CD4-positive, alpha-beta T cell treated with Interferon gamma for 1 hour (primary cell): ENCODE data around the gene RP2.
A peak's percentile ranks its signal among the peaks of the same experiment; 100 is the strongest.

Source experiments
- DNase-seq: peaks from one replicate; pipeline ENCODE4 v3.0.0-alpha.2; 2020

Gene RP2

DNA sequence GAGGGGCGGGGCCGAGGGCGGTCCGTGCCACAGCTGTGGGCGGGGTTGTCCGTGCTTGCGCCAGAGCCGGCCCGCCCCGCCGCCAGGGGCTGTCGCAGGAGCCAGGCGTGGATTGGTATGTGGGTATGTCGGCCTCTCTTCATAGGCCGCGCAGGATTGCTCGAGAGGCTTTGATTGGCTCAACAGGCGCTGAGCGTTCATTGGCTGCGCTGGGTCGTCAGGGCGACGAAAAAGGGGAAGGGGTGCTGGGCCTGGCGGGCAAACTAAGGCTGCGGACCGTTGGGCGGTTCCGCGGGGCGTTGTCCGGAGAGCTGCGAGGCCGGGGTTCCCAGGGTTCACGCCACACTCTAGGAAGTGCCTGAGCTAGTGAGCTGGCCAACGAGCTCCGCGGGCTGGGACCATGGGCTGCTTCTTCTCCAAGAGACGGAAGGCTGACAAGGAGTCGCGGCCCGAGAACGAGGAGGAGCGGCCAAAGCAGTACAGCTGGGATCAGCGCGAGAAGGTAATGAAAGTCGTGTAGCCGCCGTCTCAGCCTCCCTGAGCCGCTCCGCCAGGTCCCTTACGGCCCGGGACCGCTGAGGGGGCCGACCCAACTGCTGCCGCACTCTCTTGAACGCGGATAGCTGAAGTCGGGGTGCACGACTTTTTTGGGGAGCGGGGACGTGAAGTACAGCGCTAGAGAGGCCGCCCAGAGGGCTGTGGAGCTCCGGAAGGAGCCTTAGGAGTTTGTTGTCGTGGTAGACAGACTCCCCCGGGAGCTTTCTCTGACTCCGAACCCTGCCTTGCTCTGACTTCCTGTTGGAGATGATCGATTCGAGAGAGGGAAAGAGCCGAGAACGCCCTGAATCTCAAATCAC, at the start of gene RP2:
TSS of gene RP2 (plus strand) at position 343 of the 857 bp plus-strand sequence. CDS start at position 401, 58 bp downstream.
- peak; percentile 91 for DNase-seq

DNA sequence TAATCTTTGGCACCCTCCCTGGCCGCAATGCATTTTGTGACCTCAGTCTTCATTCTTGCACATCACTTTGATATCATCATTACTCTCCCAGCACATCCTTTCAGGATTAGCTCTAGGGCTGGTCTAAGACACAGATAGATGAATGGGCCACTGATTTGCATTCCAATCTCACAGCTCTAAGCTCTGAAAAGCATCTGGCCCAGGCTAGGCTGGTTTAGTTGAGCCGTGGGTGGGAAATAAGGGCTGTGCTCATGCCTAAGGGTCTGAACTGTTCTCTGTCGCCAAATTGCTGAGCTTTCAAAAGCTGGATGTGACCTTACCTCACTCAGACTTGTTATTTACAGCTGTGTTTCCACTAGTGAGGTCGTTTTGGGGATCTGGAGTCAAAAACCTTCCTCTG, 47.9 kb upstream of the RP2 start:
- DNase-seq: no peak

DNA sequence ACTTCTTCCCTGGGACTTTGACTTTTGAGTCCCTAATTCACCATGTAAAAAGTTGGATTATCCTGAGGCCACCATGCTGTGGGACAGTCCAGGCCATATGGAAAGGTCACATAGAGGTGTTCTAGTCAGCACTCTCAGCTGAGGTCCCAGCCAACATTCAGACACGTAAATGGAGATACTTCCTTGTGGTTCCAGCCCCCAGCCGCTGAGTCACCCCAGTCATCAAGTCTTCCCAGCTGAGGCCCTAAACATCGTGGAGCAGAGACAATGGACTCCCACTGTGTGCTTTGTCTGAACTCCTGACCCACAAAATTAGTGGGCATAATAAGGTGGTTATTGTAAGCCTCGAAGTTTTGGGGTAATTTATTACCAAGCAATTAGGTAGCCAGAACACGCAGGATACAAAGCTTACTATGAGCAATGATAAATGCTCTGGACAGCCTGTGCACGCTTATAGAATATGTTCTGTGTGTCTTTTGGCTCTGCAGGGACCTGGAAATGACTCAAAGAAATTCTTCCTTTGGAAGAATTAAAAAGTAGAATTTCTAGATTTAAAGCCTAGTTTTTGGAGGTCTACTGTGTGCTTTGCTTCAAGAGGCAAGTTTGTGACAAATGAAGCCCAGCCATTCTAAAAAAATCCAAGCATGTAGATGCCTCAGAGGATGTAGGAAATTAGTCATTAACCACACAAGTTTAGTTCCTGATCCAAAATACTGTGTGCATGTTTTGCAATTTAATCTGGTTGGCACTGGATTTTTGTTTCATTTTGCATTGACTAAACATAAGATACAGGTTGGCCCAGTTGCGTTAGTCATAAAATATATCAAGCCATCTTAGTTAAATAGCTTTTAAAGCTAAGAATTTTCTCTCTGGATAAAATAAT, 44.7 kb upstream of the RP2 start:
- peak; percentile 17 for DNase-seq

DNA sequence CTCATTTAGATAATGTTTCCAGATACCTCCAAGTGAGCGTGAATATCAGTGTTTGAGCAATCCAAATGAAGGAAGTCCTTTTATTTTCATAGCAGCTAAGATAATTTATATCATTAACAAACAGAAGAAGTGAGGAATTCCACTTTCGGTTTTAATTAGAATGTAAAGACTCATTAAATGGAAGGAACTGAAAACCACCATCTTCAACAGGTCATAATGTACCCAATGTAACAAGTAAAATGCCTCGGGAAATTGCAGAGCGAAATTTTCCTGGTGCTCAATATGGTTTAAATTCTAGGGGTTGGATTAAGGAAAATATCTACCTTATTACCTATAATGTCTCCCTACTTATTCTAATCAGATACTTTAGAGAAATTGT, 44.0 kb upstream of the RP2 start:
- DNase-seq: no peak

DNA sequence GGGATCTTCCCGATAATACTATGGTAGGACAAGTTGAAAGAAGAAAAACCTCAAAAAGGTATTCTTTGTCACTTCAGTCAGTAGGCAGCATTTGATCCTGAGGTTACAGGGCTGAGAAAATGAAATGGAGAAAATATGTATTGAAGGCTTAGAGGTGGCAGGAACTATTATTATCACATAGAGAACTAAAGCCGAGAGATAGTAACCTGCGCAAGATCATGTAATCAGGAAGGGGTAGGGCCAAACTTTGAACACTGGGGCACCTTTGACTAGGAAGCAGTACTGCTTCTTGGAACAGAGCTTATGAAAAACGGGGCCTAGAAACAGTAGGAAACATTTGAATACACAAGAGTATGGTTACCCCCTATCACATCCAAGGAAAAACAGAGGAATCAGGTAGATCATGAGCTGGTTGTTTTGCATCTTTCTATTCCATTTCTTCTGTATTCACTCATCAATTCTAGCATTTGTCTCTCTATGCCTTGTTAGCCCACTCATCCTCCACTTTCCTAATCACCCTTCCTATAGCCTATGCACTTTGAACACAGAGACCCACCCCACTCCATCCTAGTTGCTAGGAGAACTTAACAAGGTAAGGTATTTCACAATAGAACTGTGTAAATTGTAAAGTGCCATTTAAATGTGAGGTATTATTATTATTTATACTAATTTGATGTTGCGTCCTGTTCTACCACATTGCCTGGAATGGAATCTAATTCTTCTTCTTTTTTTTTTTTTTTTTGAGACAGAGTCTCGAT, 43.3 kb upstream of the RP2 start:
- no peak for DNase-seq

DNA sequence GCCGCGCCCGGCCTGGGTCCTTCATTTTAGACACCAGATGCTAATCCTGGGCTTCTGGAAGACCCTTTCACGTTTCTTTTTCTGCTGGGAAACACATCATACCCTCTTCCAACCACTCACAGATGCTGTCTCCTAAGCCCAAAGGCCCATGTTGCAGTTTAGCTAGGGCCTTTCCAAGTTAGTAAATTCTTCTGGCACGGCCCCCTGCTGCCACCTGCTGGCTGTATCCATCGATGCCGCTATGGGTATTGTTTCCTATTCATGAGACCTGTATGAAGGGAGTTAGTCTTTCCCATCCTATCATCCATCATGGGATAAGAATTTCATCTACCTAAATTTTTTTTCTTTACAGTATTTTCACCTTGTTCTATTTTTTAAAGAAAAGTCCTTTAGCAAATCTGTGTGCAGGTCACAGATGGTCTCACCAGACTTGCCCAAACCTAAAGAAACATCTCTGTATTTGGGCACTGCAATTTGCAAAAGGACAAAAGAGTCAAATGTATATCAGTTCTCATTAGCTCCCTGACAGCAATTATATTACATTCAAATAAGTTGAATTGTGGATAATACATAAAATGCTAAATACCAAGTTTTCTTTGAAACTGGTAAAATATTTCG, 40.2 kb upstream of the RP2 start:
- peak; percentile 60 for DNase-seq

DNA sequence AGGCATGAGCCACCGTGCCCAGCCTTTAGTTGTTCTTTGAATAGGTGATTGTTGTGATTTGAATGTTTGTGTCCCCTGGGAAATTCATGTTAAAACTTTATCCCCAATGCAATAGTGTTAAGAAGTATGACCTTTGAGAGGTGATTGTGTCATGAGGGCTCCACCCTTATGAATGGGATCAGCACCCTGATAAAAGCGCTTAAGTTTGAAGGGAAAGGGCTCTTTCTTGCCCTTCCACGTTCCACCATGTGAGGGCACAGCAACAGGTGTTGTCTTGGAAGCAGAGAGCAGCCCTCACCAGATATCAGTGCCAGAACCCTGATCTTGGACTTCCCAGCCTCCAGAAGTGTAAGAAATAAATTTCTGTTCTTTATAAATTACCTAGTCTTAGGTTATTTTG, 33.7 kb upstream of the RP2 start:
- DNase-seq: no peak

DNA sequence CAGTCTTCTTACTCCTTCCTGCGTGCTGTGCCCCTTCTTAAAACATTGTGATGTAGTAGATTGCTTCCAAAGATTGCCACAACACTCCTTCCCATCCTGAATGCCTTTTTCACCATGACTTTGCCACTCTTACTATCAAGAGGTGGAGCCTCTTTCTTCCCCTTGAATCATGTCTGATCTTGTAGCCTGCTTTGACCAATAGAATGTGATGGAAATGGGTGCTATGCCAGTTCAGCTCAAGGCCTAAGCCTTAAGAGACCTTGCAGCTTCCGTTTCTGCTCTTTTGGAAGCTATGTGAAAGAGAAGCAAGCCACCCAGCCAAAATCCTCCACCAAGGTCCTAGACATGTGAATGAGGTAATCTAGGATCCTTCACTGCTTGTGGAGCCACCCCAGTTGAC, 31.6 kb upstream of the RP2 start:
- no peak for DNase-seq

DNA sequence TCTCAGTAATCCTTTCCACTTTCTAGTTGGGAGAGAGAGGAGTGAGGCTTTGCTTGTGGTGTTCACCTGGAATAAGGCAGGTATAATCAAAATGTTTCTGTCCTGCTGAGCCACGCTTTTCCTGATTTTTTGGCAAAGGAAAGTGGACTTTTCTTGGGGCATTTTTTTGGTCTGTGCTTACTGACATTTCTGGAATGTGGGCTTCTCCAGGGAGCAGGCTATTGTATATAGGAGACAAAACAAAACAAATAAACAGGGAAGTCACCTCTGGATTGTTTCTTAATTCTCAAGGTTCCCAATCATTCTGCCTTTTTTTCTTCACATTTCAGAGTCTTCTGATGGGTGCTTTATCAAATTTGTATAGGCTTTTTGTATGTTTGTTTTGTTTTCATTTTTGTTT, 25.7 kb upstream of the RP2 start:
- no peak for DNase-seq

DNA sequence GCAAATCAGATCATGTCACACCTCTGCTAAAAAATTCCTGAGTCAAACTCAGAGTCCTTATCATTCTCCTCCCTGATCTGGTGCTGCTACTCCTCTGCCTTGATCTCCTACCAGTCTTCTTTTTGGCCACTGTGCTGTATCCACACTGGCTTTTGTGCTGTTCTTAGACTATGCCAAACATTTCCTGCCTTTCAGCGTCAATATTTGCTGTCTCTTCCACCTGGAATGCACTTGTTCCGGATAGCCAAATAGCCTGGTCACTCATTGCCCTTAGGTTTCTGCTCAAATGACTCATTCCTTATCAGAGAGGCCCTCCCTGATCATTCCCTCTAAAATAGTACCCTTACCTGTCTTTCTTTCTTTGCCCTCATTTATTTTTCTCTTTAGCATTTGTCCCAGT, 24.4 kb upstream of the RP2 start:
- DNase-seq: no peak

DNA sequence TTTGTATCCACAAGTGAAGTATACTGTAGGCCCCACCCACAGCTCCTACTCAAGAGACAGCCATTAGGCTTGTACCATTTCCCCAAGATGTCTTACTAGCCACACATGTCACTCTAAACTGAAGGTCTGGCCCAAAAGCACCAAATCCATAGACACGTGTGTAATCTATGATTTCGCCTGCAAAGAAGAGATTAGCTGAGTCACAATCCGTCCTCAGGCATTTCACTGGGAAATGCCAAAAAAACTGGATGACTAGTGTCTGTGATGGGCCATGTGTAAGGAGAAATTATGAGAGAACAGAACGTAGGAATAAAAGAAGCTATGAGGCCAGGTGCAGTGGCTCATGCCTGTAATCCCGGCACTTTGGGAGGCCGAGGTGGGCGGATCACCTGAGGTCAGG, 21.9 kb upstream of the RP2 start:
- no peak for DNase-seq

DNA sequence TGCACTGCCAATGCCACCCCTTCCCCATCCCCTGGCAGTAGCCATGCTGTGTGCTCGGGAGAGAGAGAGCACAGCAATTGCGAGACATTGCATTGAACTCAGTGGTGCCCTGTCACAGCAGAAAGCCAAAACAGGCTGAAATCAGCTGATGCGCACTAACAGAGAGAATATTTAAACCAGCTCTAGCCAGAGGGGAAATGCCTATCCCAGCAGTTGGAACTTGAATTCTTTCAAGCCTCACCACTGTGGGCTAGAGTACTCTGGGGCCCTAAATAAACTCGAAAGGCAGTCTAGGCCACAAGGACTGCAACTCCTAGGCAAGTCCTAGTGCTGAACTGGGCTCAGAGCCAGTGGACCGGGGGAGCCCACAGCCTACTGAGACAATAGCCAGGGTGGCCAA, 17.7 kb upstream of the RP2 start:
- no peak for DNase-seq

DNA sequence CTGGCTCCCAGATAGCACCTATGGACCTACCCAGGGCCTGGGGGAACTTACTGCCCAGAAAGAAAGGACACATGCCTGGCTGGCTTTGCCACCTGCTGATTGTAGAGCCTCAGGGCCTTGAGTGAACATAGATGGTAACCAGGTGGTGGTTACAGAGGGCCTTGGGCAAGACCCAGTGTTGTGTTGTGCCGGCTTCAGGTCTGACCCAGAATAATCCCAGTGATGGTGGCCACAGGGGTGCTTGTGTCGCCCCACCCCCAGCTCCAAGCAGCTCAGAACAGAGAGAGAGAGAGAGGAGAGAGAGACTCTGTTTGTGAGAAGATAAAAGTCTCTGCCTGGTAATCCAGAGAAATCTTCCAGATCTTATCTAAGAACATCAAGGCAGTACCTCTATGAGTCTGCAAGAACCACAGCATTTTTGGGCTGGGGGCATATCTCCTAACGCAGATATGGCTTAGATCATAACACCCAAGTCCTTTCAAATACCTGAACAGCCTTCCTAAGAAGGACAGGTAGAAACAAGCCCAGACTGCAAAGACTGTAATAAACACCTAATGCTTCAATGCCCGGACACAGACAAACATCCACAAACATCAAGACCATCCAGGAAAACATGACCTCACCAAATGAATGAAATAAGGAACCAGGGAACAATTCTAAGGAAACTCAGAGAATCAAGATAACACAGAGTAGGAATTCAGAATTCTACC, 16.3 kb upstream of the RP2 start:
- no peak for DNase-seq

DNA sequence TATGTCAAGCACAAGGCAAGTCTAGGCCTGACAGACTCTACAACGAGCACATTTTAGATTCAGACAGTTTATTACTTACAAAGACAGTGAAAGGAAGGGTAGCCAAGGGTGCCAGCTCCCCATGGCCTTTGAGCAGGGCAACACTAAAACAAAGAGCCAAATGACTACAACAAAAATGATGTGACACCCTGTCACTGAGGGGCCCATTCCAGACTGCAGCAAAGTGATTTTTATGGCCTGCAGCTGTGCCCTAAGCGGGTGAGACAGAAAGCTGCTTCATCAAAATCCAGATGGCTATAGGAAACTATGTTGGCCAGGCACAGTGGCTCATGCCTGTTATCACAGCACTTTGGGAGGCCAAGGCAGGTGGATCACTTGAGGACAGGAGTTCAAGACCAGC, 13.4 kb upstream of the RP2 start:
- DNase-seq: no peak

DNA sequence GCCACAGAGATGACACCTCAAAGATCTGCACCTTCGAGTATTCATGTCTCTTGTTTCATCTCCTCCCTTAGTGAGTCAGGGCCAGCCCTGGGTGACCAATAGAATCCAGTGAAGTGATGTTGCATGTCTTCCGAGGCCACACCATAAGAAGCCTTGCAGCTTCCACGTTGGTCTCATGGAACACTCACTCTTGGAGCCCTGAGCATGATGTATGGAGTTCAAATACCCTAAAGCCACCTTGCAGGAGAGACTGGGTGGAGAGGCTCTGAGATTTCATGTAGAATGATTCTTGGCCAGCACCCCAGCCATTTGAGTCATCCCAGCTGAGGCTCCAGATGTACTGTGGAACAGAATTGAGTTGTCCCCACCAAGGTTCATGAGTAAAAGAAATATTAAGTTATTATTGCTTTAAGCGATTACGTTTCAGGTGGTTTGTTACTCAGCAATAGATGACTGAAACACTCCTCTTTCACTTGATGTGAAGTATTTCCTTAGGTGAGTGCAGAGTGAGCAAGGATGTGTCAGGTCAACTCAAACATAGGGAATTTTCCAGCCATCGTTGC, 5.0 kb upstream of the RP2 start:
- DNase-seq: no peak

DNA sequence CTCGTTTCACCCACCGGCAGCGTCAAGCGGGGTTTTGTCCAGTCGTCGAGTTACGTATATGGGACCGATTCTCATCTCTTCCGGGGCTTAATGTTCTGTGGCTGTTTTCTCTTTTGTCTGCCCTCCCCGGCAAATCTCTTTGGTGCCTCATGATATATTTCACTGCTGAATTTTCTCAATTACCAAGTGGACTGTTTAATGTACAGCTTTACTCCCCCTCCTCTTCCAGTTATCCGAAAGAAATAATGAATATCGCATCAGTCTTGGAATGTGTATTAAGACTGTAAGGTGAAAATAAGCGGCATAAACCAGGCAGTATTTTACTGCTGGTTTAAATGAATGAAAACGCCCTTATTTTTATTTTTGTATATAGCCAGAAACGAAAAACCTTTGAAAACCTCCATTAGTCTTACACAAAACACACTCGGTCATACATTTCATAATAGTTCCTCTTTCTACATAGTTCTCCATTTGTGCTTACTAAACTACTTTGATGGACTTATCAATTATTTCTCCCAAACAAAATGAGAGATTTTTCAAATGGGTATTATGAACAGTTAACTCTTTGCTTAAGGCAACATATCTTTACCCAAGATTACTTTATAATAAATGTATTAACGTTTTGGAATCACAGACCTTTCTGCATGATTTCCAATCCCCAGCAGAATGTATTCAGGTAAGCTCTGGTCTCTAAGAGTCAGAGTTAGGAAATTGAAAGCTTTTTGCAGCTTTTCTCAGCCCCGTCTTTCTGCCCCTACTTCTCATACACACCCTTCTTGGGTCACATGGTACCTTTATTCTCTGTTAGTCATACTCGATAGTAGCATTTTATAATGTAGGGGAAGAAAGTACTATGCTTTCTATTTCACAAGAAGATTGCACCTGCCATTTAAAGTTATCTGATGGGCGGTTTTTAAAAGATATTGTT, 979 bp downstream of the RP2 start:
- no peak for DNase-seq

DNA sequence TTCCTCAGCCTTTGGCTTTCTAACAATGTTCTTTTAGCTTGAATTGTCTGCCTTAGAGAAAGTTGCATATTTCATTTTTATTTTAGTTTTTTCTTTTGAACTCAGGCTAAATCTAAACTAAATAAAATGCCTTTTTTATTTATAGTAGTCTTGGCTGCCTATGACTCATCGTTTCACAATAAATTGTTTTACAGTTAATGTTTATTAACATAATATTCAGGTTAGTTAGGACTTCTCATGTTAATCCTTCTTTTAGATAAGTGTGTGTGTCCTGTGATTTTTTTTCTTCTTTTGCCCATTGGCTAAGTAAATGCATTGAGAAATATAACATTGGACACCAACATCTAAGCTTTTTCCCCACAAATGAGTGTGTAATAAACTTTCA, 1.6 kb downstream of the RP2 start:
- no peak for DNase-seq

DNA sequence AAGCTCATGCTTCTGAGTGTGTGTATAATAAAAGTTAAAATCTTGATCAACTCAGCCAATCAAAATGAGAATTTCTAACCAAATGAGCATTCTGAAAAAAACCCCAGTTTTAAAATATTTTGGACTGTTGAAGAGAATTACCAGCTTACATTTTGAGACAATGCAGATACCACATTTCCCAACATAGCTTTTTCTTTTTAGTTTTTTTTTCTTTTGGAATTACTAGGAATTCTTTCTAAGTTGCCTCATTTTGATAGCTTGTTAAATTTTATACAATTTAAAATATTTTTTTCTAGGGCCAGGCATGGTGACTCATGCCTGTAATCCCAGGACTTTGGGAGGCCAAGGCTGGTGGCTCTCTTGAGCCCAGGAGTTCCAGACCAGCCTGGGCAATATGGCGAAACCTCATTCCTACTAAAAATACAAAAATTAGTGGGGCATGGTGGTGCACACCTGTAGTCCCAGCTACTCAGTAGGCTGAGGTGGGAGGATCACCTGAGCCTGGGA, 2.2 kb downstream of the RP2 start:
- DNase-seq: no peak

DNA sequence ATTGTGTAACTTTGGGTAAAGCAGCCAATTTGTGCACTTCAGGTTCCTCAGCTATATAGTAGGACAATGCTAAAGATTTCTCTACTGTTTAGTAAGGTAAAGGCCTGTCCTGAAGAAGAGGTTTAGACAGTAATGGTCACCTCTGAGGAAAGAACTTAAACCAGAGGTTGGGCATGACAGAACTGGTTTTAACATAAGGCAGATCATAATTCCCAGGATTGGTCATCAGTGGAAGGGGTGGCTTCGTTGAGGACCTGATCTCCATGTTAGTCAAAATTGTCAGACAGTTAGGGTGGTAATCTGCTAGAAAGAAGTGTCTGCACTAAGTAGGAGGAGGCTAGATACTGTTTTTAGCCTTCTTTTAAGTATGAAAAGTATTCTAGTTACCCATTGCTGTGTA, 4.1 kb downstream of the RP2 start:
- no peak for DNase-seq

DNA sequence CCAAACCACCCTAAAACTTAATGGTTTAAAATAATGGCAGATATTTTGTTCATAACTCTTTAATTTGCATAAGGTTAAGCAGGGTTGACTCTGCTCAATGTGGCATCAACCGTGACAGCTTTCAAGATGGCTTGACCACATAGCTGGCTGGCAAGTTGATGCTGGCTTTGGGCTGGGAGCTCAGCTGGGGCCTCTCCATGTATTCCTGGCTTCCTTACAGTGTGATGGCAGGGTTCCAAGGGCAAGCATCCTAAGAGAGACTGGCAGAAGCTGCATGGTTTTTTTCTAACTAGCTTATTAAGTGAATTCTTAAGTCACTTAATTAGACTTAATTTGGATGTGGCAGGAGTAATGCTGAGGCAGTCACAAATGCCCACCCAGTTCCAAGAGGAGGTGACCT, 4.5 kb downstream of the RP2 start:
- no peak for DNase-seq

DNA sequence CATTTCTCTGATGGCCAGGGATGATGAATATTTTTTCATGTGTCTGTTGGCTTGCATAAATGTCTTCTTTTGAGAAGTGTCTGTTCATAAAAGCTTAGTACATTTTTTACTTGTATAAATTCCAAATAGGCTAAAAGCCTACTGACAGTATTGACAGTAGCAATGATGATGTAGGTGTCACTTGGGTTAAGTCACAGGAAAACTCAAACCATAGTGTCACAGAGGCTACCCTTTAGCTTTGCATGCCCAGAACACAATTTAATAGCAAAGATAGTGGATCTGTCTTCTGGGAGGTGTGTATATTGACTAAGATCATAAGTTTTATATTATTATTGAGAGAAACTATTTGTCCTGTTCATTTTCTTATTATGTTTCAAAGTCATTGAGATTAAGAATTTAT, 8.1 kb downstream of the RP2 start:
- no peak for DNase-seq
